Measurements from ENCODE around the gene PAX9. TPM values are rescaled to one million over a fixed set of nuclear protein-coding genes. Genes with fewer than 3 reads are reported as not detected.

The PAX9 gene
- not detected for total RNA-seq

- DNase-seq, result peak; percentile 62
- ChIA-PET POLR2A (no interaction called here), CTCF (interaction anchor here (0.8 kb wide), 1 partner anchor 57 kb away, joined by 3 read pairs; no protein-coding TSS in a partner anchor)
- Mint-ChIP-seq H3K9me3 (peaks cover 5% of the 10 kb centered on the region), H3K4me3 (no peak within 1 kb of the TSS), H3K36me3 (ENCODE audit: low read depth) (peaks cover 3% of the 10 kb centered on the region), H3K4me1 (ENCODE audit: low read depth) (peaks cover 33% of the 10 kb centered on the region), H3K27ac (no peak within 1 kb of the TSS), H3K27me3 (peaks cover 87% of the 10 kb centered on the region)
- TF ChIP-seq CTCF (IDR thresholded peaks at IDR 0.05), result no peak
- intact Hi-C loops (cut with micrococcal nuclease), result no loop called here
- peak; percentile 86 for ATAC-seq
Observed at GRCh38 chr14:36661506-36662257, at the start of gene PAX9. TSS of gene PAX9 (plus strand) at chr14:36661860. CDS start at chr14:36662090, 230 bp downstream.

- no peak for ATAC-seq
- TF ChIP-seq CTCF (IDR thresholded peaks at IDR 0.05), result no peak
- peaks cover 4% of the 10 kb centered on the region for H3K9me3 Mint-ChIP-seq
- H3K4me3 Mint-ChIP-seq, result no peak overlapping the region
- intact Hi-C loops (cut with micrococcal nuclease), result no loop called here
- H3K36me3 Mint-ChIP-seq (ENCODE audit: low read depth), result no peaks in the 10 kb centered on the region
- DNase-seq, result no peak
- CTCF ChIA-PET, result interaction anchor here (1.0 kb wide), 1 partner anchor 13 kb away, joined by 4 read pairs; no protein-coding TSS in a partner anchor
- no peaks in the 10 kb centered on the region for H3K4me1 Mint-ChIP-seq (ENCODE audit: low read depth)
- no peaks in the 10 kb centered on the region for H3K27me3 Mint-ChIP-seq
- H3K27ac Mint-ChIP-seq, result no peak overlapping the region
- POLR2A ChIA-PET, result no interaction called here
Observed at GRCh38 chr14:36617824-36618223, 43.8 kb upstream of the PAX9 start.

GRCh38 chr14:36618641-36619040 lies 43.0 kb upstream of the PAX9 start:
- no peaks in the 10 kb centered on the region for H3K4me1 Mint-ChIP-seq (ENCODE audit: low read depth)
- POLR2A ChIA-PET, result no interaction called here
- intact Hi-C loops (cut with micrococcal nuclease), result no loop called here
- CTCF ChIA-PET, result no interaction called here
- peaks cover 4% of the 10 kb centered on the region for H3K9me3 Mint-ChIP-seq
- no peak overlapping the region for H3K27ac Mint-ChIP-seq
- H3K4me3 Mint-ChIP-seq, result no peak overlapping the region
- no peaks in the 10 kb centered on the region for H3K27me3 Mint-ChIP-seq
- no peak for TF ChIP-seq CTCF (IDR thresholded peaks at IDR 0.05)
- DNase-seq, result no peak
- ATAC-seq, result no peak
- H3K36me3 Mint-ChIP-seq (ENCODE audit: low read depth), result no peaks in the 10 kb centered on the region

- Mint-ChIP-seq H3K36me3 (ENCODE audit: low read depth) (no peaks in the 10 kb centered on the region), H3K4me1 (ENCODE audit: low read depth) (no peaks in the 10 kb centered on the region), H3K27me3 (no peaks in the 10 kb centered on the region), H3K27ac (no peak overlapping the region), H3K9me3 (peaks cover 4% of the 10 kb centered on the region), H3K4me3 (no peak overlapping the region)
- intact Hi-C loops (cut with micrococcal nuclease), result no loop called here
- CTCF ChIA-PET, result no interaction called here
- TF ChIP-seq CTCF (IDR thresholded peaks at IDR 0.05), result no peak
- POLR2A ChIA-PET, result no interaction called here
- ATAC-seq (no peak), DNase-seq (no peak)
Observed at GRCh38 chr14:36619131-36619530, 42.5 kb upstream of the PAX9 start.

- TF ChIP-seq CTCF (IDR thresholded peaks at IDR 0.05), result no peak
- H3K9me3 Mint-ChIP-seq, result peaks cover 4% of the 10 kb centered on the region
- no peak for DNase-seq
- no peaks in the 10 kb centered on the region for H3K4me1 Mint-ChIP-seq (ENCODE audit: low read depth)
- no peak overlapping the region for H3K4me3 Mint-ChIP-seq
- peaks cover 3% of the 10 kb centered on the region for H3K27me3 Mint-ChIP-seq
- H3K36me3 Mint-ChIP-seq (ENCODE audit: low read depth), result no peaks in the 10 kb centered on the region
- intact Hi-C loops (cut with micrococcal nuclease), result no loop called here
- ChIA-PET CTCF (no interaction called here), POLR2A (no interaction called here)
- ATAC-seq, result no peak
- H3K27ac Mint-ChIP-seq, result no peak overlapping the region
Observed at GRCh38 chr14:36619853-36620252, 41.8 kb upstream of the PAX9 start.

All from activated CD8-positive, alpha-beta T cell treated with anti-CD3 and anti-CD28 coated beads for 36 hours (primary cell).